Endodermal cell (in vitro differentiated cells): ENCODE data around the gene NEDD9. TPM values are rescaled to one million over a fixed set of nuclear protein-coding genes. Genes with fewer than 3 reads are reported as not detected.

ENCODE experiments used
- DNase-seq: peaks from one replicate; pipeline ENCODE4 v3.0.0-alpha.2; 2017
- H3K27ac ChIP-seq: 2 replicates; pipeline ENCODE4 v1.5.1; 2013; ENCODE audit warnings: mild to moderate bottlenecking, low read depth, low read length, moderate library complexity
- H3K27me3 ChIP-seq: 2 replicates; pipeline ENCODE4 v1.6.1; 2013; ENCODE audit warnings: mild to moderate bottlenecking, low read length, moderate library complexity; ENCODE audit not compliant: insufficient read depth, control insufficient read depth, poor library complexity, severe bottlenecking
- H3K36me3 ChIP-seq: 2 replicates; pipeline ENCODE4 v1.7.0; 2013; ENCODE audit warnings: mild to moderate bottlenecking, low read length, moderate library complexity; ENCODE audit not compliant: control insufficient read depth, insufficient read depth
- H3K4me1 ChIP-seq: one replicate; pipeline ENCODE4 v1.7.0; 2013; ENCODE audit warnings: low read length; ENCODE audit not compliant: control insufficient read depth, insufficient read depth
- H3K4me3 ChIP-seq: 2 replicates; pipeline ENCODE4 v1.5.1; 2013; ENCODE audit warnings: mild to moderate bottlenecking, low read length, moderate library complexity
- H3K9ac ChIP-seq: 2 replicates; pipeline ENCODE4 v1.6.1; 2013; ENCODE audit warnings: mild to moderate bottlenecking, low read length, moderate library complexity; ENCODE audit not compliant: poor library complexity, severe bottlenecking; ENCODE audit errors: extremely low read depth
- H3K9me3 ChIP-seq: 2 replicates; pipeline ENCODE4 v1.6.1; 2013; ENCODE audit warnings: mild to moderate bottlenecking, low read length, moderate library complexity; ENCODE audit not compliant: control insufficient read depth
- H3K27ac Mint-ChIP-seq: 2 replicates; pipeline ENCODE4 v1.8.0; 2020; ENCODE audit warnings: mixed read lengths
- H3K27me3 Mint-ChIP-seq: 2 replicates; pipeline ENCODE4 v1.8.0; 2021; ENCODE audit warnings: mild to moderate bottlenecking, mixed read lengths; ENCODE audit not compliant: insufficient read depth
- H3K36me3 Mint-ChIP-seq: 2 replicates; pipeline ENCODE4 v1.8.0; 2020; ENCODE audit warnings: low read depth, mixed read lengths
- H3K4me1 Mint-ChIP-seq: 2 replicates; pipeline ENCODE4 v1.8.0; 2020; ENCODE audit warnings: mixed read lengths
- H3K4me3 Mint-ChIP-seq: 2 replicates; pipeline ENCODE4 v1.8.0; 2020; ENCODE audit warnings: mild to moderate bottlenecking, moderate library complexity, mixed read lengths
- H3K9me3 Mint-ChIP-seq: 2 replicates; pipeline ENCODE4 v1.8.0; 2020; ENCODE audit warnings: mild to moderate bottlenecking, mixed read lengths
- WGBS, 2 experiments: methylation state at CpG; one replicate each; pipeline versions ENCODE4 v1.1.5 to v1.1.7; 2013; ENCODE audit warnings: missing lambda C conversion rate in 2 of 2, mixed read lengths in 1 of 2; ENCODE audit not compliant: insufficient coverage in 1 of 2, insufficient read length in 1 of 2; 5-methylcytosine and 5-hydroxymethylcytosine counted together
- total RNA-seq, 2 donors: library from RNA; stranded (reverse); fragmentation: NEBNext Ultra II Directional in 1 of 2; extraction: Animal tissue kit (Norgen Biotek cat#: 25700) in 1 of 2; gene quantifications; 2 replicates in 1 of 2; 3 replicates in 1 of 2; pipeline ENCODE4 v1.2.1, GENCODE V29; 2021
- TF ChIP-seq, protein P1 (sequence below): fragments of 200-600 bp; sonication (generic); conservative IDR thresholded peaks from 2 replicates; pipeline ENCODE4 v1.5.0; 2021; ENCODE audit warnings: antibody characterized with exemption, mild to moderate bottlenecking

Gene NEDD9
- total RNA-seq, 2 donors from 2014 or later: 1.7 to 7.4 TPM

GRCh38 chr6:11189865-11190624 lies 42.4 kb downstream of the NEDD9 start:
- no peak overlapping the region for H3K9ac ChIP-seq
- Mint-ChIP-seq H3K36me3 (peaks cover 55% of the 10 kb centered on the region), H3K4me3 (no peak overlapping the region), H3K9me3 (no peaks in the 10 kb centered on the region), H3K27ac (no peak overlapping the region), H3K4me1 (peaks cover 15% of the 10 kb centered on the region), H3K27me3 (no peaks in the 10 kb centered on the region)
- no peaks in the 10 kb centered on the region for H3K9me3 ChIP-seq
- no peak overlapping the region for H3K27ac ChIP-seq
- peaks cover 92% of the 10 kb centered on the region for H3K36me3 ChIP-seq
- no peaks in the 10 kb centered on the region for H3K27me3 ChIP-seq
- no peak overlapping the region for H3K4me3 ChIP-seq
- TF ChIP-seq, protein P1, sequence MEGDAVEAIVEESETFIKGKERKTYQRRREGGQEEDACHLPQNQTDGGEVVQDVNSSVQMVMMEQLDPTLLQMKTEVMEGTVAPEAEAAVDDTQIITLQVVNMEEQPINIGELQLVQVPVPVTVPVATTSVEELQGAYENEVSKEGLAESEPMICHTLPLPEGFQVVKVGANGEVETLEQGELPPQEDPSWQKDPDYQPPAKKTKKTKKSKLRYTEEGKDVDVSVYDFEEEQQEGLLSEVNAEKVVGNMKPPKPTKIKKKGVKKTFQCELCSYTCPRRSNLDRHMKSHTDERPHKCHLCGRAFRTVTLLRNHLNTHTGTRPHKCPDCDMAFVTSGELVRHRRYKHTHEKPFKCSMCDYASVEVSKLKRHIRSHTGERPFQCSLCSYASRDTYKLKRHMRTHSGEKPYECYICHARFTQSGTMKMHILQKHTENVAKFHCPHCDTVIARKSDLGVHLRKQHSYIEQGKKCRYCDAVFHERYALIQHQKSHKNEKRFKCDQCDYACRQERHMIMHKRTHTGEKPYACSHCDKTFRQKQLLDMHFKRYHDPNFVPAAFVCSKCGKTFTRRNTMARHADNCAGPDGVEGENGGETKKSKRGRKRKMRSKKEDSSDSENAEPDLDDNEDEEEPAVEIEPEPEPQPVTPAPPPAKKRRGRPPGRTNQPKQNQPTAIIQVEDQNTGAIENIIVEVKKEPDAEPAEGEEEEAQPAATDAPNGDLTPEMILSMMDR: no peak
- DNase-seq: peak; percentile 33
- peaks cover 2% of the 10 kb centered on the region for H3K4me1 ChIP-seq
- 94 to 100% methylated on average over 8 to 21 of the region's 21 CpGs for WGBS, 2 experiments

DNA sequence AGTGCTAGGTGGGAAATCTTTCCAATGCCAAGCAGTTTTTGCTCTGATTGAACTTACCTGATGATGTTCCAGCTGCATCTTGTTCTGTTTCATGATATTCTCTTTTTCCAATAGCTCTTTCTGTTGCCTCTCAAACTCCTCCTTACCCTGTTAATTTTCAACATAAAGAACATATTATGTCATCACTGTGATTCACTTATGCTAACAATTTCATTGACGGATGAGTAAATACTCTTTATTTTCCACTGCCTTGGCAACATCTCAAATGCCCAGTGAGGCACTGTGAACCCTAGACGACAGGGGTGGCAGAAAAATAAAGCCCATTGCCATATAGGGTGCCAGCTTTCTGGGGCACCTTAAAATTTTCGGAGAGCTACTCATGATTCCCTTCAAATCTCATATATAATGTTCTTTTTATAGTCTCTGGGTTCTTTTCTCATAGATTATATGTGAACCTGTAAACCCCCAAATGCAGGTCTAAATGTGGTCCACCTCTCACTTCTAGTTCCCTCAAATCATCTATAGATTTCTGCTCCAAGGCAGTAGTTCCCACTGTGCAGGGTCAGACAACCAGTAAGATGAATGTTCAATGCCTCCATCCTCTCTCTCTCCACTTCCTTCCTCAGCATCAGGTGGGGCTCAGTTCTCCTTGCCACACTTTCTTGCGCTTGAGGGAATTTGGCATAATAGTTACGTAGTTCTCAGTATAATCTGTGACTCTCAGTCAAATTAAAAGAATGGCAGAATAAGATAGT lies 44.1 kb downstream of the NEDD9 start:
- Mint-ChIP-seq H3K27me3 (no peaks in the 10 kb centered on the region), H3K4me1 (peaks cover 7% of the 10 kb centered on the region), H3K36me3 (peaks cover 57% of the 10 kb centered on the region), H3K4me3 (no peak overlapping the region), H3K27ac (no peak overlapping the region), H3K9me3 (no peaks in the 10 kb centered on the region)
- 93 to 96% methylated on average over 2 to 5 of the region's 5 CpGs for WGBS, 2 experiments
- Histone ChIP-seq H3K27ac (no peak overlapping the region), H3K4me3 (no peak overlapping the region), H3K36me3 (peaks cover 91% of the 10 kb centered on the region), H3K4me1 (no peaks in the 10 kb centered on the region), H3K9me3 (no peaks in the 10 kb centered on the region), H3K27me3 (no peaks in the 10 kb centered on the region), H3K9ac (no peak overlapping the region)
- TF ChIP-seq, protein P1: no peak
- DNase-seq: no peak

DNA sequence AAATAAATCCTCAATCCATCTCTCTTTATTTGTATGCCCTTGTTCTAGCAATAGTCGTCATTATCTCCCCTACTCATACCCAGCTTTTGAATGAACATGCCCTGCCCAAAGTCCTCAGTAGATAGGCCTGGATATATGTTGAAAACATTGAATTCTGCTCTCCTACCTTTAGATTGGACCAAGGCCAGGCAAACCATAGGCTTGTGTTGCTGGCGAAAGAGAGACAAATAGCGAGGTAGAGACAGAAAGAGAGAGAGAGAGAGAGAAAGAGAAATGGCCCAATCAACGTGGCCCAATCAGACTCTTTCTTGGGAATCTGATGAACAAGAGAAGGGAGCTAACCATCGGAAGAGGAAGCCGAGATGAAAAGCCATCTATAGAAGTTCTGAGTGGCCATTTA lies 45.2 kb downstream of the NEDD9 start:
- DNase-seq: no peak
- peaks cover 7% of the 10 kb centered on the region for H3K4me1 Mint-ChIP-seq
- H3K36me3 Mint-ChIP-seq: peaks cover 55% of the 10 kb centered on the region

More for the DNA sequence above, 45.2 kb downstream of the NEDD9 start:
- TF ChIP-seq, protein P1: no peak
- Histone ChIP-seq H3K9ac (no peak overlapping the region), H3K27me3 (no peaks in the 10 kb centered on the region), H3K9me3 (peaks cover 2% of the 10 kb centered on the region), H3K4me1 (no peaks in the 10 kb centered on the region), H3K27ac (no peak overlapping the region), H3K36me3 (peaks cover 90% of the 10 kb centered on the region), H3K4me3 (no peak overlapping the region)
- peaks cover 1% of the 10 kb centered on the region for H3K9me3 Mint-ChIP-seq
- H3K27ac Mint-ChIP-seq: no peak overlapping the region
- H3K4me3 Mint-ChIP-seq: no peak overlapping the region
- 93 to 99% methylated on average over 6 of the region's 6 CpGs for WGBS, 2 experiments
- H3K27me3 Mint-ChIP-seq: no peaks in the 10 kb centered on the region
